HG03025 (cell line): Measurements from ENCODE around the gene ATF6.
"Not testable (repeated sequence)": the region's sequence is repeated elsewhere in the genome, so short reads cannot be mapped to it uniquely, and the experiment has no call there.

ENCODE experiments used
- ATAC-seq: cut with Tn5 transposase; IDR thresholded peaks from one replicate; pipeline ENCODE4 v1.9.1; 2021; ENCODE audit warnings: mild to moderate bottlenecking, moderate library complexity; ENCODE audit not compliant: unreplicated experiment, low FRiP score

Gene ATF6

DNA sequence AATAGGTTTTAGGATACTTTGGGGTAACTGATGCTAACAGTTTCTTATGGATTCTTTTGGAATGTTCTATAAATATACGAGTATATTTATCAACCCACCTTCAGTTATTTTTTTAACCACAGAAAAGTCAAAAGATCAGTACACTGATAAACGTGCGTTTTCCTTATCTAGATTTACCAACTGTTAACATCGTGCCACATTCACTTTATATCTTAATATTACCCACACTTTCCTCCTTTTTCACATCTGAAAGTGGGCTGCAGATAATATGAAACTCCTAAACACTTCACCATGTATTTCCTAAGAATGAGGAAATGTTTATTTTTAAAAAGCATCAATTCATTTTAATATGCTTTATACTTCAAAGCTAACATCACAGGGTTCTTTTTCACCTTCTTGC, 7.7 kb downstream of the ATF6 start:
- no peak for ATAC-seq

DNA sequence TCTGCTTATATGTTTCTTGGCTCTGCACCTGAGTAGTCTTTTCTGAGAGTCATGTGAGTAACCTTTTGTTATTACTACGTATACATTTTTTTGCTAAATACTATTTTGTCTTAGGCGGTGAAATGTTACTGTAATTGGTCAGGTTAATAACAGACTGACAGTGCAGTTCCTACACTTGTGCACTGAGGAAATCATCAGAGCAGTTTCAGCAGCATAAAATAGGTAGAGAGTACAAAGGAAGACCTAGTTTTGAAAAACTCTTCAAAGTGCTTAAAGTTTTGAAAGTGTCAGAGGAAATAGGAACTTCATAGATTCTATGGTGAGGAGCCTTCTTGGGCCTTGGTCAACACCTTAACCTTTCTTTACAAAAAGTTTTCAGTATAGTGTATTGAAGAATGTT, 11.1 kb downstream of the ATF6 start:
- no peak for ATAC-seq

DNA sequence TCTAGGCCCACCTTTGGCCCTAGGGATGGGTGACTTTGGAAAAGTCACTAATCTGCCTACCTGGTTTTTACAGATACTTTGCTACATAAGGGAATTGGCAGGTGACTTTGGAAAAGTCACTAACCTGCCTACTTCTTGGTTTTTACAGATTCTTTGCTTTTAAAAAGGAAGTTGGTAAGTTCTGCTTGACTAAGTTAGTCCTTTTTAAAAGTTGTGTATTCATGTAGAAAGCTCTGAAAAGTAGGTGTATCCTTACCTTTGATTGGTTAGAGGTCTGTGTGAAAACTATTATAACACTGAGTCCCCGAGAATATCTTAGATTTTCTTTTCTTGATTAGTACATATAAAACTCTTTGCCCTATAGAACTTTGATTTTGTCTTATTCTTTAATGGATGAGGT, 12.4 kb downstream of the ATF6 start:
- ATAC-seq: no peak

DNA sequence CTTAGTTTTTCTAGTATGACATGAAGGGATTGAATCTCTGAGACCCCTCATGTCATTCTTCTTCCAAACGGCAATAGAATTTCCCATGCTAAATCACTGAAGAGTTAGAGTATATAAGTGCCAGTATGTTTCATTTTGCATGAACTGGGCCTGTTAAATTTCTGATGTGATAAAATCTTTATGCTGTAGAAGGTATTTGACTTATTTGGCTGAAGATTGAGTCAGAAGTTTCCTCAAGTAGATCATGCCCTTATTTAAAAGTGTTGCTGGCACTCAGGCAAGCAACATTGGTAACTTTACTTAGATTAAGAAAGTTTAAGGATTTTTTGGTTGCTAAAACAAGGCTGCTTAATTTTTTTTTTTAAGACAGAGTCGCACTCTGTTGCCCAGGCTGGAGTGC, 13.3 kb downstream of the ATF6 start:
- ATAC-seq: no peak

DNA sequence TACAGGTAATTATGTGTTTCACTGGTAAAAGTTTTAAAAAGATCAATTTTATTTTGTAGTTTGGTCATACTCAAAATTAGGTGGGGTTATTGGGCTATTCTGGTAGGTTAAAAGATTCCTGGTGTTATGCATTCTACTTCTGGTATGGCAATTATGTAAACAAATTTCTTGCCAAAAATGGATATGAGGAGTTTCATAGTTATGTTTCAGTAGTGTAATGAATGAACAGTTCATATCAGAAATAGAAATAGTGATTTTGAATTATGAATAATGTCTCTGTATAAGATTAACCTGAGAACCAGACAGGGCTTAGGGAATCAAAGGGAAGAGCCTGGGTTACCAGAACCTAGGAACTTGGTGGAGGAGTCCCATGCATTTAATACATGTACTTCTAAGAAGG, 15.9 kb downstream of the ATF6 start:
- ATAC-seq: no peak

DNA sequence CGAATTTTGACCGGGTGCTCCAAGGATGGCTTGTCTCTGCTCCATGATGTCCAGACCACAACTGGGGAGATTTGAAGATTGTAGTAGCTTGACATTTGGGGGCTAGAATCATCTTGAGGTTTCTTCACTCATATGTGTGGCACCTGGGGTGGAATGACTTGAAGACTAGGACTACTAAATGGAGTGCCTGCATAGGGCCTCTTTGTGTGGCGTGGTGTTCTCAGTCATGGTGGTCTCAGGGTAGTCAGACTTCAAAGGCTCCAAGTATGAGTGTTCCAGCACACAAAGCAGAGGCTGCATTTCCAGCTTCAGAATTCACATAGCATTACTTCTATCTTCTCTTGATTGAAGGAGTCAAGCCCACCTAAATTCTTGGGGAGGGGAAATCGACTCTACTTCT, 16.8 kb downstream of the ATF6 start:
- ATAC-seq: no peak

DNA sequence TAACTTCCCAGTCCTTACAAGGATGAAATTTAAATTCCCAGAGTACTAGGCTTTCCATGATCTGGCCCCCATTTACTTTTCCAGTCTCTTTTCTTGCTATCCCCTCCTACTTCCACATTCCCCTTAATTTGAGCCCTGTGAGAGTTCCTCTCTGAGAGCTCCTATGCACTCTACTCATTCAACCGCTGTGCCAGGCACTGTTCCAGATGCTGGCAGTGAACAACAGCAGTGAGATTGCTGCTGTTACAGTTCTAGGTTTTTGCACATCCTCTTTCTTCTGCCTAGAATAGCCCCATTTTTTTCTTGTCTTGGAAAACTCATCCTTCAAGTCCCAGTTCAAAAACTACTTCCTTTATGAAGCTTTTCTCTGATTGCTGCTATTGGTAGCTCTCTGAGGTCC, 18.8 kb downstream of the ATF6 start:
- no peak for ATAC-seq

DNA sequence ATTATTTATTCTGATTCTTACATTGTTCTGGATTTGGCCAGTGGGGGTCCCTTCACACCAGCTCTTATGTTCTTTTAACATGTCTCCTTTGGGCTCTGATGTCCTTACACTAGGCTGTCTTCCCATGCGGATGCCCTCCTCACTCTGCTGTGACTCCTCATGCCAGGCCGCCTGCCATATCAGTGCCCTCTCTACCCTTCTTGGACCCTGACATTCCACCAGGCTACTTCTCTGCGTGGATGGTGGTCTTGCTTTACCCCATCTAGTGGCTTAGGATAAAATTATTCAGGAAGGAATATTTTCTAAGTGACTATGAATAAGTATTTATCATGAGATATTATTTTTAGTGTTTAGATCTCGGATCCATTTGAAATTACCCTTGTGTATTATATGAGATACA, 21.2 kb downstream of the ATF6 start:
- no peak for ATAC-seq

DNA sequence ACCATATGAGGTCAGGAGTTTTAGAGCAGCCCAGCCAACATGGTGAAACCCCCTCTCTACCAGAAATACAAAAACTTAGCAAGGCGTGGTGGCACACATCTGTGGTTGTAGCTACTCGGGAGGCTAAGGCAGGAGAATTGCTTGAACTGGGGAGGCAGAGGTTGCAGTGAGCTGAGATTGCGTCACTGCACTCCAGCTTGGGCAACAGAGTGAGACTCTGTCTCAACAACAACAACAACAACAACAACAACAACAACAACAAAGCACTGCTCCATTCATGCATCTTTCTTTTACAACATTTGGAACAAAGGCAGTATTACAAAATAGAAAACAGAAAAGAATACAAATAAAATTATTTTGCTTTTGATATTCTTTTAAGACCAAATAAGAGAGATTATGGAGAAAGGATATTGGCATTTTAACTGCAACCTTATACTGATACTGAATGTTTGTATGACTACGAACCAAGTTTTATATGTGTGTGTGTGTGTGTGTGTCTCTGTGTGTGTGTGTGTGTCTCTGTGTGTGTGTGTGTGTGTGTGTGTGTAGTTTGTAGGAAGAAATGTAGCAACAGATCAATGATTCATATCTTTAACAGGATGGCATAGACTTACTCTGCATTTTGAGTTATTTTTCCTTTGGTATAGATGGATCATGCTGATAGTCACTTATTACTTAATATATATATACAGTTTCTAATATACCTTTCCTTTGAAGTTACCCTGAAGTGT, 24.6 kb downstream of the ATF6 start:
- ATAC-seq: no peak

DNA sequence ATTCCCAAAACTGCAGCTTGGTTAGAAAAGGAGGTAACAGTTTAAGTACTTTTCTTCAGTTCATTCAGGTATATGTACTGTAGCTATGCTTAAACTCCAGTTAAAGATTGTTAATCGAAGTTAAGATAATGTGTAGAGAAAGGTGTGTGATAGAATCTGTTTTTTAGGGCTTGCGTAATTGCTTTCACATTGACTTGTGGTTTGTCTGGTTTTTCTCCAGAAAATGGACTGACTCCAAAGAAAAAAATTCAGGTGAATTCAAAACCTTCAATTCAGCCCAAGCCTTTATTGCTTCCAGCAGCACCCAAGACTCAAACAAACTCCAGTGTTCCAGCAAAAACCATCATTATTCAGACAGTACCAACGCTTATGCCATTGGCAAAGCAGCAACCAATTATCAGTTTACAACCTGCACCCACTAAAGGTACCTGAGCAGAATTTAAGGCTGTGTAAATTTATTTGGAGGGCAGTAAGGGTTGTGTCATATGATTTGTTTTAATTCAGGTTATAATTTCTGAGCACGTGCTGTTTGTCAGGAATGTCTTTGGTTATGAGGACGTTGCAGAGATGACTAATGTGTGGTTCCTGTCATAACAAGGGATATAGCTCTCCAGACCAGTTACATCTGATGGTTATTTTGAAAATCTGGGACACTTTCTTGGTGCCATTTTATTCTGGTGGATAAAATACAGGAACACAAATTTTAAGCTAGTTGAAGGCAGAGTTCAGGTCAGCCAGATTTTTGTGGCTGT, 26.0 kb downstream of the ATF6 start:
- ATAC-seq: no peak

DNA sequence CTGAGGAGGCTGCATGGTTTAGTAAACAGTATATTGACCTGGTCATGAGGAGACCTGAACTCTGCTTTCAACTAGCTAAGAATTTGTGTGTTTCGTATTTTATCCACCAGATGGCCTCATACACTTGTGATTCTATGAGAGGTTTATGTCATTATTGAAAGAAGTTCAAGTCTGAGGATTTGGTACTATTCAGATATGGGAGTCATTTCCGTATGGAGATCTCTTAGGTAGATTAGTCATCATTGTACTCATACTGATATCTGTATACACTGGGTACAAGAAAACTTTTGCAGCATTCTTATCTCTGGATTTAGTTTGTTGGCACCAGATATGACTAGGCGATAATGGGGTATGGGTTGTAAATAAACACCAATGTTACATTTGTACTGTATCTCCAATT, 26.6 kb downstream of the ATF6 start:
- ATAC-seq: no peak

DNA sequence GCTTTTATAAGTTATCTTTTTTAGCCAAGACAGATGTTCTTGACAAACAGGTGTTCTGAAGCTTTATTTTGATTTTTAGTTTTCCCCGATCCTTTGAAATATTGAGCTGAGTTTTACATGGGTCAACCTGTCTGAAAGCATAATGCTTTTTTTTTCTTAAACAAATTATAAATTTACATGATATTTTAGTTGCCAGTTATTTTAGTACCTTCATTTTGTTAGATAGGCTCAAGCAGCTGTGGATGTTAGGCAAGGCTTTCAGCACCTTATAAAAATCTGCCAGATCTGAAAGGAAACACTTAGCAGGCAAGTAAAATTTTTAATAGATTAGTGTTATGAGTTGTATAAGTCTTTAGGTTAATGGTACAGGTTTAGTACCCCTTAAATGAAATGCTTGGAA, 33.7 kb downstream of the ATF6 start:
- no peak for ATAC-seq

DNA sequence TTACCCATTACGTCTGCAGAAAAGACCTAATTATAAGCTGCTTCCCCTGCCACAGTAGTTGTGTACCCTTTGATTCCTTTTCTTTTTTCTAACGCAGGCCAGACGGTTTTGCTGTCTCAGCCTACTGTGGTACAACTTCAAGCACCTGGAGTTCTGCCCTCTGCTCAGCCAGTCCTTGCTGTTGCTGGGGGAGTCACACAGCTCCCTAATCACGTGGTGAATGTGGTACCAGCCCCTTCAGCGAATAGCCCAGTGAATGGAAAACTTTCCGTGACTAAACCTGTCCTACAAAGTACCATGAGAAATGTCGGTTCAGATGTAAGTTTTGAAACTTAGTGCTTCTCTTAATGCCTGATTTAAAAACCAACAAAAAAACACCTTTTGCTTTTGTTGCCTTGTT, 35.8 kb downstream of the ATF6 start:
- no peak for ATAC-seq

DNA sequence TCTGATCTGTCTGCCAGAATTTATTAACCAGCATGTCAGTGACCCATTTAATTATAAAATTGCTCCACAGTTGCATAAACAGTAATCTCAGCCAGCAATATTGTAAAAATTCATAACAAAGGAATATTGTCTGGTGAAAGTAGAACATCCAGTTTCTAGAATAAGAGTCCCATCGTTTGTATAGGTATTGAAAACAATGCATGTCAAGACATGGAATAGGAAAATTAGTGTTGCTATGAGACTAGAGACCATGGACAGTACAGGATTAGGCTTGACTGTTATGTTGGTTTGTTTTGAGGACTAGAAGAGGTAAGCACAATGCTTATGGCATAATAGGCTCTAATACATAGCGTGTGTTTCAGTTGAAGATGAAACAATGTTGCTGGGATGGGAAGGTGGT, 37.1 kb downstream of the ATF6 start:
- ATAC-seq: no peak

DNA sequence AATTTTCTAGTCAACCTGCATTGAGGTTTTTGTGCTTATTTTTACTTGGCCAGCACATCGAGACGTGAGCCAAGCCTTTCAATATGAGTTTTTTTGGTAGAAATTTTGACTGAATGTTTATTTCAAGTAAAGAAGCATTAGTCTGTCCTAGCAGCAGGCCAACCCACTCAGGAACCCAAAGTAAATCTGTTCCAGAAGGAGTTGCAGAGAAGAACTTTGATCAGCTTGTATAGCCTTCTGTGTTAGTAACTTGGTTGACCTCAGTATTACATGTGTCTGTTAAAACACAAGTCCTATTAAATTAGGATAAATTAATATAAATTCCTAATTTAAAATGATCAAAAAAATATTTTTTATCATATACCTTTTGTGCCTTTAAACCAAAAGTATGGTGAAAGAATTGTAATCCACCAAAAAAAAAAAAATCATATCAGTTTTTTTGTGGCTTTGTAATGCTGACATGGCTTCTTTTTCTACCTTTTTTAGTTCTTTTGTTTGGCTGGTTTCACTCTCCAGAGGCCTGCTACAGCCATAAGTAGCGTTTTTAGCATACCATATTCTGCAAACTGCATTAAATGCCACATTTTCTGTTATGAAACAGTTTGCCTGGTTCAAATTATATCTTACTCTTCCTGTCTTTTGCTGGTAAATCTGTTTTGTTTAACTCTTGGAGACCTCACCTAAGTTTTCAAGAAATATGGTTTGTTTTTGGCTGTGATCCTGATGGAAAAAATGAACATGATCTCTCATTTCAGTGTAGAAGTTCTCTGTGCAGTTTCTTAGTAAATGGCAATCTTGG, 39.5 kb downstream of the ATF6 start:
- no peak for ATAC-seq

DNA sequence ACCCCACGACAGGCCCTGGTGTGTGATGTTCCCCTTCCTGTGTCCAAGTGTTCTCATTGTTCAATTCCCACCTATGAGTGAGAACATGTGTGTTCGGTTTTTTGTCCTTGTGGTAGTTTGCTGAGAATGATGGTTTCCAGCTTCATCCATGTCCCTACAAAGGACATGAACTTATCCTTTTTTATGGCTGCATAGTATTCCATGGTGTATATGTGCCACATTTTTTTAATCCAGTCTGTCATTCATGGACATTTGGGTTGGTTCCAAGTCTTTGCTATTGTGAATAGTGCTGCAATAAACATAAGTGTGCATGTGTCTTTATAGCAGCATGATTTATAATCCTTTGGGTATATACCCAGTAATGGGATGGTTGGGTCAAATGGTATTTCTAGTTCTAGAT, 43.1 kb downstream of the ATF6 start:
- ATAC-seq: not testable (repeated sequence)

DNA sequence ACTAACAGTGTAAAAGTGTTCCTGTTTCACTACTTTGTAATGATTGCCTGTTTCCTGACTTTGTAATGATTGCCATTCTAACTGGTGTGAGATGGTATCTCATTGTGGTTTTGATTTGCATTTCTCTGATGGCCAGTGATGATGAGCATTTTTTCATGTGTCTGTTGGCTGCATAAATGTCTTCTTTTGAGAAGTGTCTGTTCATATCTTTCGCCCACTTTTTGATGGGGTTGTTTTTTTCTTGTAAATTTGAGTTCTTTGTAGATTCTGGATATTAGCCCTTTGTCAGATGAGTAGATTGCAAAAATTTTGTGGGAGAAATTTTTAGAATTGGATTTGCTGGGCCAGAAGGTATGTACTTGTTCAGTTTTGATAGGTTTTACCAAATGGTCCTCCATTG, 43.5 kb downstream of the ATF6 start:
- not testable (repeated sequence) for ATAC-seq

DNA sequence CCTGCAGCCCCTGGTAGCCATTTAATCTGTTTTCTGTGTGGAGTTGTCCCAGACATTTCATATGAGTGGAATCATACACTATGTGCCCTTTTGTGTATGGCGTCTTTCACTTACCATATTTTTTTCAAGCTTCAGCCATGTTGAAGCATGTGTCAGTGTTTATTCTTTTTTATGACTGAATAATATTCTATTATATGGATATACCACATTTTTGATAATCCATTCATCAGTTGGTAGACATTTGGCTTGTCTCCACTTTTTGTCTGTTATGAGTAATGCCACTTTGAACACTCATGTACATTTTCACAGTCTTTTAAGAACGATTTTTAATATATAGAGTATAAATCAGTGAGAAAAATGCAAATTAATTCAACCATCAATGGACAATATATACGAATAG, 44.7 kb downstream of the ATF6 start:
- ATAC-seq: no peak

DNA sequence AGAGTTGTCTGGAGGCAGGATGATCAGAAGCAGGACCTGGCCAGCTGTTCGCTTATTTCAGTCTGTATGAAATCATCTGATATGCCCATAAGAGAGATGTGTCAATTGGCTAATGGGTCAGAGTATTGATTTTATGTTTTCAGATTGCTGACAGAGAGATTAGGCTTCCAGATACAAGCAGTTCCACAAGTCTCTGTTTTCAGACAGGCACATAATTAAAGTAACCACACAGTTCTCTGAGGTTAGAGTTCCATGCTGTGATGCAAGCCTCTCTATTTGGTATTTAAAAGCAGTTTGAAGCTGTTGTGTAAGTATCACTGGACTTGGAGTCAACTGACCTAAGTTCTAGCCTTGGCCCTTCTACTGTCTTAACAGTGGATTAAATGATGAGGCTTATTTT, 50.1 kb downstream of the ATF6 start:
- no peak for ATAC-seq

DNA sequence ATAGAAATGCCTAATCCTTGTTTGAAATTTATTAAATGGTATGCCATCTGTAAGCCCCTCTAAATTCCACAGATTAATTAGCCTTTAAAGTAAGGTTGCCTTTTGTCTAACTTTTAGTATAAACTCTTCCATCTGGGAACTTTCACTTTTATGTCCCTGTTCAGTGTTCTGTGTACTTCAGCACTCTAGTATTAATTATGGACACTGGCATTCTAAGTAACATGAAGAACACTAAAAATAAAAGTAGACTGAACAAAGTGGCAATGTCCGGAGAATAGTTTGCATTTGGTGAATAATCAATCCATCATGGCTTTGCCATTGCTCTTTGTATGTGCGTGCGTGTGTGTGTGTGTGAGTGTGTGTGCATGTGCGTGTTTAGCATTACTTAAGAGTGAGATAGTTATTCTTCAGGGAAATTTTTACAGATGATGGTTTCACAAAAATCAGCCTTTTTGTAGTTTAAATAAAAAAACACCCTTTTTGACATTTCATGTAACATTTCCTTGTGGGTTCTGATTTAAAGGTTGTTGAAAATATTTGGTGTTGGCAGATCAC, 51.1 kb downstream of the ATF6 start:
- no peak for ATAC-seq

DNA sequence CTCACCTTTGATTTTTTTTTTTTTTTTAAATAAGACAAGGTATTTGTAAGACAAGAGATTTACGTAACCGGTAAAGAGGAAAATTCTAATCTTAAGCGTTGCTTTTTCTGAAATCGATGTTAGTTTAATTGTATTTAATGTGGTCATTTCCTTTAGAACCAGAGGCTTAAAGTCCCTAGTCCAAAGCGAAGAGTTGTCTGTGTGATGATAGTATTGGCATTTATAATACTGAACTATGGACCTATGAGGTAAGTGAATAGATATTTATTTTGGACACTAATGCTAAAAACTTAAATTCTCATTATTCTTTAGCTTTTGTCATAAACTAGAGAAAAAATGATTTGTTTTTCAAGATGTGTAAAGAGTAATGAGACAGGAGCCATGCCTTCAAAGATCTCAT, 54.8 kb downstream of the ATF6 start:
- ATAC-seq: no peak
